HCT116 (cell line): Measurements from ENCODE around the gene KCNH2. TPM values are rescaled to one million over a fixed set of nuclear protein-coding genes. Genes with fewer than 3 reads are reported as not detected.

Source experiments
- ATAC-seq: fragments of 200-7000 bp; cut with Tn5 transposase; 2 replicates; pipeline ENCODE4 v1.9.1; 2020; ENCODE audit warnings: mild to moderate bottlenecking, moderate library complexity
- BruUV-seq: library from RNA; stranded (reverse); fragments of 400-500 nt; replicated peaks from 2 replicates; lab custom pipeline; 2021; lab: Mats Ljungman, UMichigan
- CTCF ChIA-PET: fragments of 300-600 bp; sonication (Branson Sonifier 250); formaldehyde crosslinking; loops from one replicate; lab custom pipeline; 2021; ENCODE audit warnings: antibody characterized with exemption; lab: Charles Lee
- POLR2A ChIA-PET: fragments of 300-600, 350-600 bp; sonication (Branson Sonifier 250); formaldehyde crosslinking; loops from one replicate; lab custom pipeline; 2021; ENCODE audit warnings: antibody characterized with exemption; lab: Charles Lee
- RAD21 ChIA-PET, 2 experiments: fragments of 300-600 bp; sonication (Branson Sonifier 250); formaldehyde crosslinking; loops; one replicate each; lab custom pipeline; 2023; ENCODE audit warnings: low total read pairs in 2 of 2; ENCODE audit not compliant: uncharacterized antibody in 2 of 2, unreplicated experiment in 2 of 2, low non-redundant PET in 1 of 2; lab: Charles Lee
- DNase-seq: peaks from one replicate; pipeline ENCODE4 v3.0.0-alpha.2; 2010; ENCODE audit warnings: low read depth, low spot score
- H2AFZ ChIP-seq: fragments of 200-600 bp; shearing (Covaris generic), sonication (generic); 2 replicates; pipeline ENCODE4 v1.6.1; 2017; ENCODE audit warnings: low read depth, mixed run types, mixed read lengths, antibody characterized with exemption, low read length; ENCODE audit not compliant: poor library complexity, severe bottlenecking
- H3K27ac ChIP-seq: 2 replicates; pipeline ENCODE4 v1.5.1; 2012; ENCODE audit warnings: low read depth, low read length
- H3K27me3 ChIP-seq: fragments of 200-600 bp; sonication (generic); 2 replicates; pipeline ENCODE4 v1.6.1; 2016; ENCODE audit warnings: mixed run types, low read length, mixed read lengths; ENCODE audit not compliant: insufficient read depth
- H3K36me3 ChIP-seq, 2 experiments: fragments of 200-500 bp in 1 of 2; fragments of 200-600 bp in 1 of 2; sonication (Bioruptor generic) in 1 of 2; sonication (generic) in 1 of 2; 2 replicates each; pipeline versions ENCODE4 v1.5.1 to v1.6.1; 2014 to 2016; ENCODE audit warnings: low read length in 2 of 2, inconsistent platforms in 1 of 2, mixed read lengths in 1 of 2, mixed run types in 1 of 2; ENCODE audit not compliant: insufficient read depth in 2 of 2, control insufficient read depth in 1 of 2
- H3K4me1 ChIP-seq, 2 experiments: fragments of 200-600 bp in 1 of 2; sonication (generic) in 1 of 2; 2 replicates each; pipeline versions ENCODE4 v1.5.1 to v1.6.1; 2012 to 2017; ENCODE audit warnings: low read length in 2 of 2, inconsistent platforms in 1 of 2, mild to moderate bottlenecking in 1 of 2, mixed read lengths in 1 of 2, mixed run types in 1 of 2, moderate library complexity in 1 of 2; ENCODE audit not compliant: insufficient read depth in 2 of 2, control insufficient read depth in 1 of 2
- H3K4me2 ChIP-seq: fragments of 200-600 bp; sonication (generic); 2 replicates; pipeline ENCODE4 v1.6.1; 2017; ENCODE audit warnings: mixed run types, low read length, mixed read lengths
- H3K4me3 ChIP-seq, 2 experiments: fragments of 200-600 bp in 1 of 2; sonication (generic) in 1 of 2; replicated peaks in 1 of 2; 2 replicates each; pipeline ENCODE4 v1.5.1; 2011 to 2016; ENCODE audit warnings: low read length in 2 of 2, control low read depth in 1 of 2, low read depth in 1 of 2, mild to moderate bottlenecking in 1 of 2, mixed read lengths in 1 of 2, mixed run types in 1 of 2
- H3K79me2 ChIP-seq: fragments of 200-600 bp; sonication (generic); 2 replicates; pipeline ENCODE4 v1.6.1; 2017; ENCODE audit warnings: mild to moderate bottlenecking, mixed run types, low read length, moderate library complexity, mixed read lengths; ENCODE audit not compliant: insufficient read depth
- H3K9ac ChIP-seq: fragments of 200-600 bp; sonication (generic); 2 replicates; pipeline ENCODE4 v1.6.1; 2016; ENCODE audit warnings: low read length, mixed read lengths
- H3K9me2 ChIP-seq: fragments of 200-600 bp; sonication (generic), shearing (Covaris generic); 2 replicates; pipeline ENCODE4 v1.6.1; 2017; ENCODE audit warnings: mixed run types, mild to moderate bottlenecking, moderate library complexity; ENCODE audit not compliant: insufficient read depth
- H3K9me3 ChIP-seq, 2 experiments: fragments of 200-500 bp in 1 of 2; fragments of 200-600 bp in 1 of 2; sonication (Bioruptor generic) in 1 of 2; sonication (generic) in 1 of 2; 2 replicates each; pipeline ENCODE4 v1.6.1; 2014 to 2017; ENCODE audit warnings: low read length in 2 of 2, mixed read lengths in 2 of 2, inconsistent platforms in 1 of 2, low read depth in 1 of 2, mild to moderate bottlenecking in 1 of 2, mixed run types in 1 of 2, moderate library complexity in 1 of 2; ENCODE audit not compliant: control insufficient read depth in 1 of 2, insufficient read depth in 1 of 2
- H4K20me1 ChIP-seq: fragments of 200-600 bp; sonication (generic), shearing (Covaris generic); 2 replicates; pipeline ENCODE4 v1.6.1; 2017; ENCODE audit warnings: mixed run types, mild to moderate bottlenecking, moderate library complexity; ENCODE audit not compliant: insufficient read depth
- CBX3 ChIP-seq: IDR thresholded peaks from 2 replicates; pipeline ENCODE4 v1.6.1; 2012; ENCODE audit warnings: low read depth
- CEBPB ChIP-seq: IDR thresholded peaks from 2 replicates; pipeline ENCODE4 v1.6.1; 2012; ENCODE audit warnings: low read depth
- EGR1 ChIP-seq: IDR thresholded peaks from 2 replicates; pipeline ENCODE4 v1.6.1; 2012; ENCODE audit warnings: low read depth
- ELF1 ChIP-seq: IDR thresholded peaks from 2 replicates; pipeline ENCODE4 v1.6.1; 2012; ENCODE audit warnings: low read depth, borderline replicate concordance
- EZH2 ChIP-seq: fragments of 200-600 bp; sonication (generic); IDR thresholded peaks from 2 replicates; pipeline ENCODE4 v1.6.1; 2017; ENCODE audit warnings: antibody characterized with exemption, mixed run types
- FOSL1 ChIP-seq: IDR thresholded peaks from 2 replicates; pipeline ENCODE4 v1.6.1; 2012; ENCODE audit warnings: low read depth
- MAX ChIP-seq: IDR thresholded peaks from 2 replicates; pipeline ENCODE4 v1.6.1; 2012
- POLR2A ChIP-seq: IDR thresholded peaks from 2 replicates; pipeline ENCODE4 v1.7.0; 2011; ENCODE audit warnings: borderline replicate concordance; ENCODE audit not compliant: insufficient read depth, insufficient read length; ENCODE audit errors: extremely low read depth
- POLR2AphosphoS5 ChIP-seq: IDR thresholded peaks from 2 replicates; pipeline ENCODE4 v1.6.1; 2011; ENCODE audit warnings: mild to moderate bottlenecking, low read depth, low read length, moderate library complexity
- REST ChIP-seq: IDR thresholded peaks from 2 replicates; pipeline ENCODE4 v1.6.1; 2012; ENCODE audit warnings: low read depth
- SP1 ChIP-seq: IDR thresholded peaks from 2 replicates; pipeline ENCODE4 v1.6.1; 2012; ENCODE audit warnings: low read depth
- SRF ChIP-seq: IDR thresholded peaks from 2 replicates; pipeline ENCODE4 v1.6.1; 2012; ENCODE audit warnings: low read depth
- TCF7L2 ChIP-seq: IDR thresholded peaks from 2 replicates; pipeline ENCODE4 v1.7.0; 2011; ENCODE audit warnings: borderline replicate concordance, inconsistent platforms; ENCODE audit not compliant: insufficient read depth, insufficient read length; ENCODE audit errors: extremely low read depth
- YY1 ChIP-seq: IDR thresholded peaks from 2 replicates; pipeline ENCODE4 v1.6.1; 2011; ENCODE audit warnings: low read length, low read depth, moderate library complexity, mild to moderate bottlenecking; ENCODE audit not compliant: insufficient replicate concordance; ENCODE audit errors: extremely low read depth
- ZNF274 ChIP-seq: fragments of 200-500 bp; sonication (Bioruptor generic); IDR thresholded peaks from 2 replicates; pipeline ENCODE4 v1.6.1; 2014; ENCODE audit warnings: mild to moderate bottlenecking, low read depth, low read length, inconsistent platforms
- intact Hi-C: fragments of 100-400 bp; cut with micrococcal nuclease; formaldehyde crosslinking; loops from 2 replicates; pipeline ENCODE4 v1.10.0; 2022
- total RNA-seq: library from RNA; stranded (reverse); gene quantifications from one replicate; pipeline ENCODE4 v1.2.1, GENCODE V29; 2021; ENCODE audit not compliant: unreplicated experiment
- TF ChIP-seq, protein P1 (sequence below): IDR thresholded peaks from 2 replicates; pipeline ENCODE4 v1.6.1; 2012

Gene KCNH2
- total RNA-seq, 1 experiment from 2014 or later, result 9.7 TPM

- H3K9ac ChIP-seq, result no peak overlapping the region
- H3K27me3 ChIP-seq, result no peaks in the 10 kb centered on the region
- TF ChIP-seq MAX, result no peak
- no peak for TF ChIP-seq SRF
- TF ChIP-seq EZH2, result no peak
- no peak for TF ChIP-seq TCF7L2
- TF ChIP-seq FOSL1, result no peak
- no peak for TF ChIP-seq POLR2AphosphoS5
- no peak for TF ChIP-seq REST
- TF ChIP-seq YY1, result no peak
- no peak for TF ChIP-seq POLR2A
- TF ChIP-seq CEBPB, result no peak
- no peak for TF ChIP-seq ZNF274
- TF ChIP-seq, protein P1, sequence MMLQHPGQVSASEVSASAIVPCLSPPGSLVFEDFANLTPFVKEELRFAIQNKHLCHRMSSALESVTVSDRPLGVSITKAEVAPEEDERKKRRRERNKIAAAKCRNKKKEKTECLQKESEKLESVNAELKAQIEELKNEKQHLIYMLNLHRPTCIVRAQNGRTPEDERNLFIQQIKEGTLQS, result no peak
- TF ChIP-seq CBX3, result no peak
- TF ChIP-seq ELF1, result no peak
- no peak for TF ChIP-seq SP1
- no peak for TF ChIP-seq EGR1
- RAD21 ChIA-PET, result no interaction called here
- H3K27ac ChIP-seq, result no peak overlapping the region
- H2AFZ ChIP-seq, result no peak overlapping the region
- ATAC-seq, result no peak
- CTCF ChIA-PET, result no interaction called here
- peaks cover 0 to 6% of the 10 kb centered on the region in 2 experiments; a peak in 1 of 4 replicates for H3K4me1 ChIP-seq
- no peak for DNase-seq
- H3K79me2 ChIP-seq, result no peaks in the 10 kb centered on the region
- no TSS peak for BruUV-seq
- no peaks in the 10 kb centered on the region for H4K20me1 ChIP-seq
- no peaks in the 10 kb centered on the region for H3K36me3 ChIP-seq
- intact Hi-C loops, result no loop called here
- H3K9me2 ChIP-seq, result no peaks in the 10 kb centered on the region
- H3K4me2 ChIP-seq, result no peak overlapping the region
- no peaks in the 10 kb centered on the region for H3K9me3 ChIP-seq
- POLR2A ChIA-PET, result no interaction called here
- no peak overlapping the region for H3K4me3 ChIP-seq
Observed at GRCh38 chr7:150947761-150948651, 30.1 kb downstream of the KCNH2 start.
